HG02970 (cell line): ENCODE data around the gene OR52J3.
"Not testable (repeated sequence)": the region's sequence is repeated elsewhere in the genome, so short reads cannot be mapped to it uniquely, and the experiment has no call there.

Experiments used
- ATAC-seq: cut with Tn5 transposase; IDR thresholded peaks from one replicate; pipeline ENCODE4 v1.9.1; 2021; ENCODE audit warnings: mild to moderate bottlenecking, moderate library complexity, moderate number of reproducible peaks; ENCODE audit not compliant: unreplicated experiment, low FRiP score

The OR52J3 gene

DNA sequence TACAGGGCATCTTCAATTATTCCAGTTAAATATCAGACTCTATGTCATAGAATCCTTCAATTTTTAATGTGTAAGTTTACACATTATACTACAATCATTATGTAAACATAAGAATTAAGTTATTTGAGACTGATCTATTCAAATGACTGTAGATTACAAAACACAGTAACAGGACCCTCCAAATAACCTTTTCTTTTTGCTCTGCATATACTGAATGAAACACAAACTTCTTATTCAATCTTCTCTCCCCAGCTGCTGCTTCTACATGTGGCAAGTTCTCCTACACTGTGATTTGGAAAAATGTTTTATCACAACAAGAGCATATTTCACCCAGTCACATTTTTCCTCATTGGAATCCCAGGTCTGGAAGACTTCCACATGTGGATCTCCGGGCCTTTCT lies at the start of gene OR52J3:
Gene OR52J3 (plus strand): TSS at position 301 of the 400 bp plus-strand sequence. CDS start 0 bp downstream, at position 301.
- no peak for ATAC-seq

DNA sequence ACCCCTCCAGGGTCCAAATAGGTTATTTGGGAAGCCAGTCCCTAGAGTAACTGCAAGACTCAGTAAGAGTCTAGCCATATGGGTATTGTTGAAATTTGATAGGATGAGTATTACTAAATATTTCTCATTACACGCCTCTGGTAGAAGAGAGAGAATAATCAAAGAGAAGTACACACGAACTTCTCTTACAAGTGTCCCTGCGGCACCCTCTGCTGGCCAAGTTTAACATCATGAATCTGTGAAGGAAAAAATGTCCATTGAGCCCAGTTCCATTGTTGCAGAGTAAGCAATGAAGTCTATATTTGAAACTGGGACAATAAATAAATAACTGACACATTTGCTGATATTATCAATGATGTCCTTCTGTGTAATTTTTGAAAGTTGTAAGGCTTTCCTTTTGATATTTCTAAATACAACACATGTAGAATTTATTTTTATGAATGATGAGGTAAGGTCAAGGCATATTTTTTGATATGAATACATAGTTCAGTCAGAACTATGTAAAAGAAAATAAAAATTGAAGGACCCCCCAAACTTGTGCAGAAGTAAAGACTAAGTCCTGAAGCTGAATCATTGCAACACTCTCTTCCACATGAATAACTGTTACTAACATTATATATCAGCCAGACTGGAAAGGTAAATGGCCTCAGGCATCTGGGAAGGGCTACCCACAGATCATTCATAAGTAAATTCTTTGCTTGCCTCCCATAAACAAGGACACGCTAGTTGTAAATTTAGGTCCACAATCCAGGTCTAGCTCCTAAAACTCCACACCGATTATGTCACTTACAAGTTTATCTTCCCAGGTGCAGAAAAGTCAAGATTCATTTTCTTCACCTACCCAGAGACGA lies 41.7 kb upstream of the OR52J3 start:
- no peak for ATAC-seq

DNA sequence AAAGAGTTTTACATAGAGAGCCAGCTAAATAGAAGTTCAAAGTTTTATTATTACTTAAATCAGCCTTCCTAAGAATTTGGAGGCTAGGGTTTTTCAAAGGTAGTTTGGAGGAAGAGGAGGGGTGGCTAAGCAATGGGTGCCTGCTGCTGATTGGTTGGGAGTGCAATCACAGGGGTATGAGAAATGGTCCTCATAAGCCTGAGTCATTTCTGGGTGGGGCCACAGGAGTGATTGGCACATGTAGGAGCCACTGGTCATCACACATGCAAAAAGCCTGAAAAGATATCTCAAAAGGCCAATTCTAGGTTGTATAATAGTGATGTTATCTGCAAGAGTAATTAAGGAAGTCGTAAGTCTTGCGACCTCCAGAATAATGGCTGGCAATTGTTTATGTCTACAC lies 38.8 kb upstream of the OR52J3 start:
- ATAC-seq, result no peak

DNA sequence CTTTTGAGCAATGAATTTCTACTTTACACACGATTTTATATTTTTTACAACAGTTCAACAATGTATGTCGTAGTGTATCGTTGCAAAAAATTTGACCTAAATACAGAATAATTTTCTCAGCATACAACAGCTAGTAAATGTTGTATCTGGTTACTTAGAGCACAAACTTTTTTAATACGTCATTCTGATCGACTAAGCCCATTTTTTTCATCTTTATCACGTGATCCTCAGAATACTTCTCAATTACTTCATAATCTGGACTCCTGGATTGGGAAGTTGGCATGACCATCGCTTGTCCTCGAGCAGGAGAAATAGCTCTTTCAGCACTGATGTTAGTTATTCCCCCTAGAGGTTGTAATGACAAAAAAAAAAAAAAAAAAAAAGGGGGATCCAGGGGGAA lies 35.1 kb upstream of the OR52J3 start:
- no peak for ATAC-seq

DNA sequence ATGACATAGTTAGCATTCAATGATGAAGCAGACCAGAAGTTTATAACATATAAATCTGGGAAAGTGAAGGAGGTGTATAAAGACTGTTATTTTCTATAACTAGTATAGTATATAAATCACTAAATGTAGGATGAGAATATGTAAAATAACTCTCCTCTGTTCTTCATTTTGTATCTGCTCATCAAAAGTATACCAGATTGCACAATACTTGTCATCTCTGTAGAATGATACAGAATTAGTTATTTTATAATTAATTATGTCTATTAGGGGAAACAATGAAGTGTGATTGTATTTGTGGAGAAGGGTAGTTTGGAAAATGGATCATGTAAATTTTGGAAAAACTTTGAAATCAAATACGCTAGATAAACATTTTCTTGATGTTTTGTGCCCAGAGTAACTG lies 33.3 kb upstream of the OR52J3 start:
- no peak for ATAC-seq

DNA sequence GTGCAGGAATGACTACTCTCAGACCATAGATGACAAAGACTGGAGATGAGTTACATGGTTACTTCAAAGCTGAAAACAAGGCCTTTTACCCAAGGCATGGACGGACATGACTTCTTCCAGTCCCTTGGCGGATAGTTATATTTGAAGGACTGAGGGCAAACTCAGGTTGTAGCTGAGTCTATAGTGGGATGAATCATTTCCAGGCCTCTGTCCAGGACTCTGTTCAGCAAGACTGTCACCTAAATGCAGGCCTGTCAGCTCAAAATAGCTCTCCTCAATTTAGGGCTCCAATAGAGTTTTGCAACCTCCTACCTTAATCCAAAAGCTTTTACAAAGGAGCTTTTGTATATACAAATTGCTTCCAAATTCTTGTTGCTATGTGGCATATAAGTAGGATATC lies 24.3 kb upstream of the OR52J3 start:
- ATAC-seq, result no peak

DNA sequence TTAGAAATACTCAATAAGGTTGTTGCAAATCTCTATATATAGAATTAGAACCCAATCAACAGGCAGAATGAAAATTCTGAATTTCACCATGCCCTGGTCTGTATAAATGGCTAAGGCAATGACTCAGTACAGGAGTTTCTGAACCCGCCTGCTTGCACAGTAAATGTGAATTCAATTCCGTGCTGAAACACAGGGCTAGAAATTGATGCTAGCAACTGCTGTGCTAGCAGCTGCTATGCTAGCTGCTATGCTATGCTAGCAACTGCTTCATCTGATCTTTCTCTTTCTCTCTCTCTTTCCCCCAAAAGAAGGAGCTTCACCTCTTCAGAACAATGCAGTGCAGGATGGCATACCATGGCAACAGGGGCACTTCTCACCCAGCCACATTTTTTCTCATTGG lies 9.7 kb upstream of the OR52J3 start:
- ATAC-seq, result no peak

DNA sequence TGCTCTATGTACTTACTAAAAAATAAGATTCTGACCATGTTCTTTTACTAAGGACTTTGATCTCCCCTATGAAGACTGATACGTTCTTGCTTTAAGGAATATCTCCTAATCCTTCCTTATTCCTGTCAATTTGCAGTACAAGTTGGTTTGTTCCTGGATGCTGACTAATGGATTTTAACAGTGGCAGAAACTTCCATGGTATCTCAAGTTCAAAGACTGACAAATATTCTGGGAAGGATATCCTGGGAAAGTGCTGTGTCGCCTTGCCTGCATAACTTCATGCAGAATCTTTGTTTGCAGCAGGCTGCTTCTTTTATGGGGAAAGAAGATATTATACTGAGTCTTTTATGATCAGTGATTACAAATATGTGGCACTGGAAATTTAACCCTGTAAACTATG lies 8.4 kb upstream of the OR52J3 start:
- ATAC-seq, result no peak

DNA sequence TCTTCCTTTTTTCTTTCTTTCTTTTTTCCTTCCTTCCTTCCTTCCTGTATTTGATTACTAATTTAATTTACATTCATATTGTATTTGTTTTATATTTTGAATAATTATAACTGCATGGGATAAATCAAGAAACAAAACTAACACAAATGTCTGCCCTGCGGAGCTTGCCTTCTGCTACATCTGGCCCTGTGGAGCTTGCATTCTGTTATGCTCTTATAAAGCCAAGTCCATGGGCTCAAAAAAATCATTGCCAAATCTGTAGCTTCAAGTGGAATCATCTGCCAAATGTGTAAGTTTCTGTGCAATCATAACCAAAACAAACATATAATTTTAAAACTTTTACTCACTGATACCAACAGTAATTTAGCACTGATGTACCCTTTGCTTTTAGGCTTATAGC lies 8.0 kb upstream of the OR52J3 start:
- no peak for ATAC-seq

DNA sequence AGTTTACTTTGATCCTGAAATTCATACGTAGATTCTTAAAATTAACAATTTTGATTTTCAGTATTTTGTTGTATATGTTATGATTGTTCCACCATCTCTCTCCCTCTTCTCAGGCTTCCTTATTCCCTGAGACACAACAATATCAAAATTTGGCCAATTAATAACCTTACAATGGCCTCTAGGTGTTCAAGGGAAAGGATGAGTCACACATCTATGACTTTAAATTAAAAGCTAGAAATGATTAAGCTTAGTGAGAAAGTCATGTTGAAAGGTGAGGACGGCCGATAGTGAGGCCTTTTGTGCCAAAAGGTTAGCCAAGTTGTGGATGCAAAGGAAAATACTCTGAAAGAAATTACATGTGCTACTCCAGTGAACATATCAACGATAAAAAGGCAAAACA lies 5.5 kb upstream of the OR52J3 start:
- no peak for ATAC-seq

DNA sequence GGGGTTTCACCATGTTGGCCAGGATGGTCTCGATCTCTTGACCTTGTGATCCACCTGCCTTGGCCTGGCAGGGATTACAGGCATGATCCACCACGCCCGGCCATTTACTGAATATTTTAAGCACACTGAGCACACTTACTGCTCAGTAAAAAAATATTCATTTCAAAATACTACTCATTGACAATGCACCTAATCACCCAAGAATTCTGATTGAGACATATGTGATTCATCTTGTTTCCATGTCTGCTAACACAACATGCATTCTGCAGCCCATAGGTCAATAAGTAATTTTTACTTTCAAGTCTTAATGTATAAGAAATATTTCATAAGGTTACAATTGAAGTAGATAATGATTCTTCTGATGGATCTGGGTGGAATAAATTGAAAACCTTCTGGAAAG lies 4.2 kb upstream of the OR52J3 start:
- no peak for ATAC-seq

DNA sequence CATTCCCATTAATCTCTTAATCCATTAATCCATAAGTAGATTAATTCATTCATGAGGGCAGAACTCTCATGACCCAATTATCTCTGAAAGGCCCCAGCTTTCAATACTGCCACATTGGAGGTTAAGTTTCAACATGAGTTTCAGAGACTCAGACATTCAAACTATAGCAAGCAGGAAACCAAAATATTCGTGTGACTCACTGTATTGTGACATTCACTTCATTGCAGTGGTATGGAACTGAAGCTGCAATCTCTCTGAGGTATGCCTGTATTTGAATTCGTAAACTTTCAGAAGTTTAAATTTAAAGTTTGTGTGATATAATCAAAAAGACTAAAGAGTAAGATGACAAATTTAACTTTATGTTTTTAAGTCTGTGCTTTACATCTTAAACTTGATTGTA lies 2.9 kb upstream of the OR52J3 start:
- no peak for ATAC-seq

DNA sequence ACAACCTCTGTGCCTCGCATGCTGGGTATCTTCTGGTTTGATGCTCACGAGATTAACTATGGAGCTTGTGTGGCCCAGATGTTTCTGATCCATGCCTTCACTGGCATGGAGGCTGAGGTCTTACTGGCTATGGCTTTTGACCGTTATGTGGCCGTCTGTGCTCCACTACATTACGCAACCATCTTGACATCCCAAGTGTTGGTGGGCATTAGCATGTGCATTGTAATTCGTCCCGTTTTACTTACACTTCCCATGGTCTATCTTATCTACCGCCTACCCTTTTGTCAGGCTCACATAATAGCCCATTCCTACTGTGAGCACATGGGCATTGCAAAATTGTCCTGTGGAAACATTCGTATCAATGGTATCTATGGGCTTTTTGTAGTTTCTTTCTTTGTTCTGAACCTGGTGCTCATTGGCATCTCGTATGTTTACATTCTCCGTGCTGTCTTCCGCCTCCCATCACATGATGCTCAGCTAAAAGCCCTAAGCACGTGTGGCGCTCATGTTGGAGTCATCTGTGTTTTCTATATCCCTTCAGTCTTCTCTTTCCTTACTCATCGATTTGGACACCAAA lies 516 bp downstream of the OR52J3 start:
- no peak for ATAC-seq

DNA sequence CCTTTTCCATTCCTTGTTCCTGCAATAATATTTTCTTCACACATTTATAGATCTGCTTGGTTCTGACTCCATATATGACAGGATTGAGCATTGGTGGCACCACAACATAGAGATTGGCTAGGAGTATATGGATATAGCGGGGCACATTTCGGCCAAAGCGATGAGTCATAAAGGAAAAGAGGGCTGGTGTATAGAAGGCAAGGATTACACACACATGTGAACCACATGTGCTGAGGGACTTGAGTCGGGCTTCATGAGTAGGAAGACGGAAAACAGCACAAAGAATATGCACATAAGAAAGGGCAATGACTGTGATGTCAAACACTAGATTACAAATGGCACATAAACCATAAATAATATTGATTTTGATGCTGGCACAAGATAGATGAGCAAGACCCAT lies 12.4 kb downstream of the OR52J3 start:
- not testable (repeated sequence) for ATAC-seq

DNA sequence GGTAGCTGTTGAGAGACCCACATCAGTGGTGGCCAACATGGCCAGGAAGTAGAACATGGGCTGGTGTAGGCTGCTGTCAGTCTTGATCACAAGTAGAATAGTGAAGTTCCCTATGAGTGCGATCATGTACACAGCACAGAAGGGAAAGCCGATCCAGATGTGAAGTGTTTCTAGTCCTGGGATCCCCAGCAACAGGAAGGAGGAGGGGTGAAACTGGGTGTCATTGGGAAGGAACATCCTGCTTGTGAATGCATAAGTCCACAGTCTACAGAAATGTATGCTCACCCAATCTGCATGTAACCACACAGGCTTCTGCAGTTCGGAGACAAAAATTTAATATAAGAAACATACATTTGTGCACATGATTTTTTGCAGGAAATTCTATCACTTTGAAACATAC lies 13.1 kb downstream of the OR52J3 start, which contains the start of gene OR52E2:
Gene OR52E2 (minus strand): TSS at position 237 of the 400 bp plus-strand sequence. CDS start 0 bp downstream, at position 237.
- ATAC-seq, result no peak

DNA sequence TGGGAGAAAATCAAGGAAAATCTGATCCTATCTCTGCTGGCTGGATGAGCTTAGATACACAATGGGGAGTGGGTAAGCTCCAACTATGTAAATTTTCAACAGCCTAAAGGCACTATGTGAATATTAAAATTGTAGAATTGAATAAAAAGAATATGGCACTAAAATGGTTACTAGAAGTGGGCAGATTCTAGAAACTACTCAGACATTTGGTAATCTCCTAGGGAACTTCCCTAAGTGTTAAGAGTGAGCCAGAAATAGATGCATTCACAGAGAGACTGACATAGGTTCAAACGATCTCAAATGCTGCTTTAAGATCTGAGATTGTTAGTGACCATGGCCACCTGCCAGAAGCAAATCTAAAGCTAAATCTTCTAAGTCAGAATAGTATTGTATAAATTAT lies 18.7 kb downstream of the OR52J3 start:
- no peak for ATAC-seq

DNA sequence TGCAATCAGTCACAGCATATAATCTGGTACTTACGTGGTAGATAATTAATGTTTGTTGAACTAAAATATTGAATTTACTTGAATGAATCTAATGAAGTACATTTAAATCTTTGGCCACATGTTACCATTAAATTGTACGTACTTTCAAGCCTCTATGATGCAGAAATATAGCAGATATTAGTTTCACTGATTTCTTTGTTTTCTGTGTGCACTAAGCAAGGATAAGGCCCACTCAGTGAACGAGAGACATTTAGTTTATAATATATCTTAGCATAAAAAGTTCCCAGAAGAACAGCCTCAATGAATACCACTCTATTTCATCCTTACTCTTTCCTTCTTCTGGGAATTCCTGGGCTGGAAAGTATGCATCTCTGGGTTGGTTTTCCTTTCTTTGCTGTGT lies 22.9 kb downstream of the OR52J3 start, which contains the start of gene OR52E1:
Gene OR52E1 (plus strand): TSS at position 301 of the 400 bp plus-strand sequence.
- ATAC-seq, result no peak

DNA sequence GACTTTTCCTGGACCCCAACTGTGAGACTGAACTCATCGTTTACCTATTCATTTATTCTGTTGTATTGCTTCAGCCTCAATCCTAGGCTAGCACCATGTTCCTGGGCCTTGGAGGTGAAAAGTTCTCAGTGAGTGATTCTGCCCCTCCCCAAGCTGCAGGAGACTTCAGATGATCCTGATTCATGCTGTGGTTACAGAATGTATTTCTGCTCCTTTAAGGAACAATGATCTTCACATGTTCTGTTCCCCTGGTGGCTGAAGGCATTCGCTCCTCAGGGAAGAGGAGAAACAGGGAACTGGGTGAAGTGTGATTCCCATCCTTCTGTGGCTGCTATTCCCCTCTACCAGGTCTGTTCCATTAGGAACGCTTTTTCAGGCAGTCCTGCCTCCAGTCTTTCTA lies 25.5 kb downstream of the OR52J3 start:
- no peak for ATAC-seq

DNA sequence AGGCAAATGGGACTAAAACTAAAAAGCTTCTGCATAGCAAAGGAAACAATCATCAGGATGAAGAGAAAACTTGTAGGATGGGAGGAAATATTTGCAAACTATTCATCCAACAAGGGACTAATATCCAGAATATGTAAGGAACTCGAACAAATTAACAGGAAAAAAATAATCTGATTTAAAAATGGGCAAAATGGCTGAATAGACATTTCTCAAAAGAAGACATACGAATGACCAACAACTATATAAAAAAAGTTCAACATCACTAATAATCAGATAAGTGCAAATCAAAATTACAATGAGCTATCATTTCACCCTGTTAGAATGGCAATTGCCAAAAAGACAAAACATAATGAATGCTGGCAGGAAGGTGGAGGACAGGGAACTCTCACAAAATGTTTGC lies 35.1 kb downstream of the OR52J3 start:
- no peak for ATAC-seq

DNA sequence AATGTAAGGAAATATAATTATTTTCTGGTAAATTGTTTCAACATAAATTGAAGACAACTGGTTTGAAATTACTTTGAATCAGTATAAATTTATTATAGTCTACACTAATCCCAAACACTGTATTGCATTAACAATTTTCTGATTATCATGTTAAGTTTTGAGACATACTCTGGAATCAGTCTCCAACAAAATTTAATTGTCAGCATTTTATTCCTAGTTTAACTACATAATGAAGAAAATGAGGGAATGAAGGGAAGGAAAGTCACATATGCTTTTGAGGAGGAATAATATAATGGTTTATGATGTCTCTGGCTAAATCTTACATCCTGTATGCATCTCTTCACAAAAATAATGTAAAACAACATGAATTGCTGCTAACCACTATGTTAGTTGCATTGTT lies 37.3 kb downstream of the OR52J3 start:
- ATAC-seq, result no peak

DNA sequence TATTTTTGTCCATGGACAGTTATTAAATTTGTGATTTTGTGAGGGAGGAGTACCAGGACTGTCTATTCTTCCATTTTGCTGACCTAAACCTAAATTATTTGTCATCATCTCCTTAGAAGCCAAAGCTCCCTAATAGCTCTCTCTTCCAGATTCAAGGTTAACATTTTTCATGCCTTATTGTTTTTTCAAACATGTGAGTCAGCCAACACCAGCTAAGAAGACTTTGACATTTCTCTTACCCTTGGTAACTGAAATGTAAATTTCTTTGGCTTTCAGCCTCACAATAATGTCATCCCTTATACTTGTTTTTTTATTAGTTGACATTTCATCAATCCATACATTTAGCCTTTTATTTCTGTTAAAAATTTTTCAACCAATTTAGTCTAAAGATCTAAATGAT lies 42.2 kb downstream of the OR52J3 start:
- ATAC-seq, result no peak

DNA sequence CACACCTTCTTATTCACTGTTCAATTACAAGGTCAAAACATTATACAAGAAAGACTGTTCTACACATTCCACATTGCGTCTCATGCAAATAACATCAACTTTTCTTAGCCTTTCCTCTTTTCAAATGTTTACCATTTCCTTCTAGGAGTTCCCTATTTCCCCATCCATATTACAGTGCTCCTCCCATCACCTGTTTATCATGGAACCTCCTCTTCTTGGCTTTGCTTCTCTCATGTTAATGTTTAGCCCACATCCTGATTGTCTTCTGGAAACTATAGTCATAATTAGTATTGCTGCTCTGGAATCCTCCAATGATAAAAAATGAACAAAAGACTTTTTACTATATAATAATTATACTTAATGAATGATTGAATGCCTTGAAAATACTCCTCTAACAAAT lies 44.3 kb downstream of the OR52J3 start:
- no peak for ATAC-seq
